IPS-NIHi11 (cell line): ENCODE measurements around the gene TRPV6.

ENCODE experiments used
- DNase-seq: peaks from one replicate; pipeline ENCODE4 v3.0.0; 2012; ENCODE audit warnings: mixed read lengths, low spot score

The TRPV6 gene

GRCh38 chr7:142885311-142886230, at the start of gene TRPV6:
TRPV6 (minus strand) TSS chr7:142885745.
- peak; percentile 85 for DNase-seq

- no peak for DNase-seq
Observed at GRCh38 chr7:142934056-142934455, 48.5 kb upstream of the TRPV6 start.

- DNase-seq = no peak
Observed at GRCh38 chr7:142933624-142934023, 48.1 kb upstream of the TRPV6 start, which contains the start of gene TRPV5. TRPV5 (minus strand) TSS chr7:142933746; CDS start chr7:142933459, 287 bp downstream.

GRCh38 chr7:142933092-142933475, 47.5 kb upstream of the TRPV6 start:
- no peak for DNase-seq

- DNase-seq = no peak
Observed at GRCh38 chr7:142932386-142933091, 47.0 kb upstream of the TRPV6 start.

GRCh38 chr7:142930126-142930730, 44.7 kb upstream of the TRPV6 start:
- DNase-seq = no peak

GRCh38 chr7:142927949-142928348, 42.4 kb upstream of the TRPV6 start:
- DNase-seq = no peak

- no peak for DNase-seq
Observed at GRCh38 chr7:142927085-142927745, 41.7 kb upstream of the TRPV6 start.

- DNase-seq = peak; percentile 59
Observed at GRCh38 chr7:142925413-142925812, 39.9 kb upstream of the TRPV6 start.

GRCh38 chr7:142923391-142923790, 37.8 kb upstream of the TRPV6 start:
- no peak for DNase-seq

GRCh38 chr7:142919656-142920055, 34.1 kb upstream of the TRPV6 start:
- DNase-seq = no peak

- no peak for DNase-seq
Observed at GRCh38 chr7:142918901-142919300, 33.4 kb upstream of the TRPV6 start.

GRCh38 chr7:142917447-142917846, 31.9 kb upstream of the TRPV6 start:
- DNase-seq = no peak

GRCh38 chr7:142916508-142916907, 31.0 kb upstream of the TRPV6 start:
- no peak for DNase-seq

GRCh38 chr7:142915315-142915714, 29.8 kb upstream of the TRPV6 start:
- DNase-seq = no peak

- no peak for DNase-seq
Observed at GRCh38 chr7:142914121-142914520, 28.6 kb upstream of the TRPV6 start.

GRCh38 chr7:142913566-142913965, 28.0 kb upstream of the TRPV6 start:
- no peak for DNase-seq

GRCh38 chr7:142913051-142913450, 27.5 kb upstream of the TRPV6 start:
- DNase-seq = no peak

GRCh38 chr7:142910481-142910880, 24.9 kb upstream of the TRPV6 start:
- no peak for DNase-seq

- DNase-seq = no peak
Observed at GRCh38 chr7:142910031-142910433, 24.5 kb upstream of the TRPV6 start.

GRCh38 chr7:142908921-142909890, 23.7 kb upstream of the TRPV6 start:
- DNase-seq = peak; percentile 62
